ENCODE measurements around the gene HERC2.

The HERC2 gene

GRCh38 chr15:28130651-28131050, 191.3 kb downstream of the HERC2 start:
- no peak overlapping the region for H3K27ac ChIP-seq (ENCODE audit: low read depth, low read length, poor library complexity, severe bottlenecking)
- H2AFZ ChIP-seq (ENCODE audit: low read length): no peak overlapping the region
- no peaks in the 10 kb centered on the region for H3K79me2 ChIP-seq (ENCODE audit: insufficient read depth, low read length)
- no peak overlapping the region for H3K4me3 ChIP-seq (ENCODE audit: low read depth, low read length, poor library complexity, severe bottlenecking)
- H3K9me2 ChIP-seq (ENCODE audit: low read depth, low read length): no peaks in the 10 kb centered on the region
- no peaks in the 10 kb centered on the region for H3K4me1 ChIP-seq (ENCODE audit: insufficient read depth, low read length, severe bottlenecking)
- TF ChIP-seq CTCF (IDR thresholded peaks at IDR 0.05; ENCODE audit: low read length) (no peak), EZH2 (IDR thresholded peaks at IDR 0.05; ENCODE audit: borderline replicate concordance, low read length) (no peak)
- H3K9me3 ChIP-seq (ENCODE audit: low read length): no peaks in the 10 kb centered on the region
- no peak overlapping the region for H3K4me2 ChIP-seq (ENCODE audit: low read length)
- no peaks in the 10 kb centered on the region for H3F3A ChIP-seq (ENCODE audit: insufficient read depth, low read length)
- H3K36me3 ChIP-seq (ENCODE audit: insufficient read depth, low read length): peaks cover 55% of the 10 kb centered on the region
- H3K27me3 ChIP-seq (ENCODE audit: insufficient read depth, low read length): no peaks in the 10 kb centered on the region
- no peaks in the 10 kb centered on the region for H4K20me1 ChIP-seq (ENCODE audit: insufficient read depth, low read length)
- H3K9ac ChIP-seq (ENCODE audit: low read length): no peak overlapping the region

- no peak overlapping the region for H3K4me3 ChIP-seq (ENCODE audit: low read depth, low read length, poor library complexity, severe bottlenecking)
- no peak overlapping the region for H3K4me2 ChIP-seq (ENCODE audit: low read length)
- H3K36me3 ChIP-seq (ENCODE audit: insufficient read depth, low read length): peaks cover 50% of the 10 kb centered on the region
- H2AFZ ChIP-seq (ENCODE audit: low read length): no peak overlapping the region
- no peaks in the 10 kb centered on the region for H3K27me3 ChIP-seq (ENCODE audit: insufficient read depth, low read length)
- no peak overlapping the region for H3K27ac ChIP-seq (ENCODE audit: low read depth, low read length, poor library complexity, severe bottlenecking)
- no peaks in the 10 kb centered on the region for H3K9me3 ChIP-seq (ENCODE audit: low read length)
- H4K20me1 ChIP-seq (ENCODE audit: insufficient read depth, low read length): no peaks in the 10 kb centered on the region
- no peaks in the 10 kb centered on the region for H3K4me1 ChIP-seq (ENCODE audit: insufficient read depth, low read length, severe bottlenecking)
- H3K9ac ChIP-seq (ENCODE audit: low read length): no peak overlapping the region
- no peaks in the 10 kb centered on the region for H3K9me2 ChIP-seq (ENCODE audit: low read depth, low read length)
- no peaks in the 10 kb centered on the region for H3K79me2 ChIP-seq (ENCODE audit: insufficient read depth, low read length)
- no peaks in the 10 kb centered on the region for H3F3A ChIP-seq (ENCODE audit: insufficient read depth, low read length)
- no peak for TF ChIP-seq EZH2 (IDR thresholded peaks at IDR 0.05; ENCODE audit: borderline replicate concordance, low read length)
- no peak for TF ChIP-seq CTCF (IDR thresholded peaks at IDR 0.05; ENCODE audit: low read length)
These were observed 192.6 kb downstream of the HERC2 start for GRCh38 chr15:28129231-28129848.

- H4K20me1 ChIP-seq (ENCODE audit: insufficient read depth, low read length): no peaks in the 10 kb centered on the region
- H3K4me2 ChIP-seq (ENCODE audit: low read length): no peak overlapping the region
- peaks cover 56% of the 10 kb centered on the region for H3K36me3 ChIP-seq (ENCODE audit: insufficient read depth, low read length)
- H3K9me2 ChIP-seq (ENCODE audit: low read depth, low read length): no peaks in the 10 kb centered on the region
- no peak overlapping the region for H3K9ac ChIP-seq (ENCODE audit: low read length)
- no peaks in the 10 kb centered on the region for H3F3A ChIP-seq (ENCODE audit: insufficient read depth, low read length)
- H2AFZ ChIP-seq (ENCODE audit: low read length): no peak overlapping the region
- no peak overlapping the region for H3K4me3 ChIP-seq (ENCODE audit: low read depth, low read length, poor library complexity, severe bottlenecking)
- no peaks in the 10 kb centered on the region for H3K4me1 ChIP-seq (ENCODE audit: insufficient read depth, low read length, severe bottlenecking)
- no peaks in the 10 kb centered on the region for H3K9me3 ChIP-seq (ENCODE audit: low read length)
- TF ChIP-seq EZH2 (IDR thresholded peaks at IDR 0.05; ENCODE audit: borderline replicate concordance, low read length): no peak
- no peak for TF ChIP-seq CTCF (IDR thresholded peaks at IDR 0.05; ENCODE audit: low read length)
- no peak overlapping the region for H3K27ac ChIP-seq (ENCODE audit: low read depth, low read length, poor library complexity, severe bottlenecking)
- no peaks in the 10 kb centered on the region for H3K27me3 ChIP-seq (ENCODE audit: insufficient read depth, low read length)
- no peaks in the 10 kb centered on the region for H3K79me2 ChIP-seq (ENCODE audit: insufficient read depth, low read length)
These were observed 193.9 kb downstream of the HERC2 start for GRCh38 chr15:28128031-28128430.

All from OCI-LY1 (cell line).